T-helper 2 cell treated with Interferon-gamma antibody and Interleukin-4, amounts not matched to agents 5 μg/mL and 100 μg/mL, for 36 hours (primary cell): Measurements from ENCODE around the gene CLK3.
"Not testable (repeated sequence)": the region's sequence is repeated elsewhere in the genome, so short reads cannot be mapped to it uniquely, and the experiment has no call there.

Source experiments
- DNase-seq: peaks from one replicate; pipeline ENCODE4 v3.0.0; 2021; ENCODE audit warnings: low spot score
- H3K27ac Mint-ChIP-seq: one replicate; pipeline ENCODE4 v1.8.0; 2021; ENCODE audit warnings: mild to moderate bottlenecking, mixed read lengths
- H3K27me3 Mint-ChIP-seq: one replicate; pipeline ENCODE4 v1.8.0; 2021; ENCODE audit warnings: low read depth, mixed read lengths
- H3K36me3 Mint-ChIP-seq: one replicate; pipeline ENCODE4 v1.8.0; 2021; ENCODE audit warnings: low read depth, mixed read lengths
- H3K4me1 Mint-ChIP-seq: one replicate; pipeline ENCODE4 v1.8.0; 2021; ENCODE audit warnings: low read depth, mixed read lengths
- H3K4me3 Mint-ChIP-seq: one replicate; pipeline ENCODE4 v1.8.0; 2022; ENCODE audit warnings: mild to moderate bottlenecking, moderate library complexity, mixed read lengths
- H3K9me3 Mint-ChIP-seq: one replicate; pipeline ENCODE4 v1.8.0; 2021; ENCODE audit warnings: mixed read lengths

The CLK3 gene

DNA sequence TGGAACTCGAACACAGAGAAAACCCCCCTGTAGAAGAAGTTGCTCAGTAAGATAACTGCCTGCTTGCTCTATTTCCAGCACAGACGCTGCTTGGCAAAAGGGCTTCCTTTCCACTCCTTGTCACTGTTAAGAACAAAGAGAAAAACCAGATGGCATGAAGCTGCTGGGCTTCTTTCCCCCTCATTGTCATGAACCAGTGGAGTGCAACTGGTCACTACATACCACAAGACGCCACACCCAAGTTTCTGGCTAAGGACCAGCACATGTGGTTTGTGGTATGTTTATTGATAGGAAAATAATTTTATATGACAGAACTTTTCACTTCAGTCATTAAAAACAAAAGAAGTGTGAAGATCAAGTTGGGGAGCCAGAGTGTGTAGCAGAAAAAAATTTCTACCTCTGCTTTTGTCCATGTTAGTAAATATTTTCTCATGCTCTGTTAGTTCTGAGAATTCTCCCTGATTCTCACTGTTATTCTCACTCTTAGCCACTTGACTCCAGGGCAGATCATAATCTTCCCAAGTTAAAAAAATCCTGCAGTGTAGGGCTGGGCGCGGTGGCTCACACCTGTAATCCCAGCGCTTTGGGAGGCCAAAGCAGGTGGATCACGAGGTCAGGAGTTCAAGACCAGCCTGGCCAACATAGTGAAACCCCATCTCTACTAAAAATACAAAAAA lies 37.9 kb downstream of the CLK3 start:
- Mint-ChIP-seq H3K4me1 (peaks cover 36% of the 10 kb centered on the region), H3K27me3 (no peaks in the 10 kb centered on the region), H3K4me3 (no peak overlapping the region), H3K27ac (peak overlapping the region; percentile 21), H3K9me3 (no peaks in the 10 kb centered on the region), H3K36me3 (peaks cover 8% of the 10 kb centered on the region)
- DNase-seq: no peak

DNA sequence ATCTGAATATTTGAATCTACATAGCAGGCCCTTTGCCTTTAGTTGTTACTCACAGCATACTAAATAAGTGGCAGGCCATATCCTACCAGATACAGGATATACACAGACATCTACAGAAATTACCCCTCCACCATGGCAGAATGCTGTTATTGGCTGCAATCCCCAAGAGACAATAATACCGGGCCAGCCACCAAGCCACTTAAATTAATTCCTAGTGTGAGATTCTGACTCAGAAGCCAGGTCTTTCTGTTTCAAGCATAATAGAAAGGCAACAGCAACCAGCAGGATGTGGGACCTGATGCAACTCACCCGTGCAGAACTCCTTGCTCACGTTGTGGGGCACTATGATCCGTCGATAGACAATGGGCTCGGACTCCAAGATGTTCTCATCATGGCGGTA lies 39.8 kb downstream of the CLK3 start:
- no peaks in the 10 kb centered on the region for H3K27me3 Mint-ChIP-seq
- H3K4me3 Mint-ChIP-seq: no peak overlapping the region
- H3K27ac Mint-ChIP-seq: peak overlapping the region; percentile 39
- H3K9me3 Mint-ChIP-seq: no peaks in the 10 kb centered on the region
- peaks cover 36% of the 10 kb centered on the region for H3K4me1 Mint-ChIP-seq
- peak; percentile 38 for DNase-seq
- peaks cover 8% of the 10 kb centered on the region for H3K36me3 Mint-ChIP-seq

DNA sequence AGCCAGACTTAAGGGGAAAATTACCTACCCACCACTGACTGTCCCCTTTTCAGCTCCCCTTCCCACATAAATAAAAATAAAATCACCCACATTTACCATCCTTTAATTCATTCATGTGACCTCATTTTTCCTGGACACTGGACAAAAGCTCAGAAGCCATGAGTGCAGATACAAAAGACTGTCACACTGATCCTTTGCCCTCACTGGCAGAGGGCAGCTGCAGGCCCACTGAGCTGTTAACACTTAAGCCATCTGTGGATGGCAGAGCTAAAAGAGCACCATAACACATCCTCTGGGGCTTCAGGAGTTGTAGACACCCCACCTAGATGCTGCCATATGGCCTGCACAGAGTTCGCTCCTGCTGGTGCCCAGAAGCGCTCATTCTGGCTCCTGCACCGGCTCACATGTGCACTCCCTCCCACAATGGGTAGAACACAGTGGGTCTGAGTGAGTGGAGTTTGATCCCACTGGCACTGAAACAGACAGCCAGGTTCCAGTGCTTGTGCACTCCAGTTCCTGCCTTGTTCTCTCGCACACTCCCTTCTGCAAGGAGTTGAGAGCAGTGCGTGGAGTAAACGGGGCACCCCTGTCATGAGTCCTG lies 41.4 kb downstream of the CLK3 start:
- DNase-seq: no peak
- peak overlapping the region; percentile 17 for H3K4me3 Mint-ChIP-seq
- peaks cover 5% of the 10 kb centered on the region for H3K36me3 Mint-ChIP-seq
- peaks cover 36% of the 10 kb centered on the region for H3K4me1 Mint-ChIP-seq
- peak overlapping the region; percentile 72 for H3K27ac Mint-ChIP-seq
- no peaks in the 10 kb centered on the region for H3K27me3 Mint-ChIP-seq
- H3K9me3 Mint-ChIP-seq: no peaks in the 10 kb centered on the region

DNA sequence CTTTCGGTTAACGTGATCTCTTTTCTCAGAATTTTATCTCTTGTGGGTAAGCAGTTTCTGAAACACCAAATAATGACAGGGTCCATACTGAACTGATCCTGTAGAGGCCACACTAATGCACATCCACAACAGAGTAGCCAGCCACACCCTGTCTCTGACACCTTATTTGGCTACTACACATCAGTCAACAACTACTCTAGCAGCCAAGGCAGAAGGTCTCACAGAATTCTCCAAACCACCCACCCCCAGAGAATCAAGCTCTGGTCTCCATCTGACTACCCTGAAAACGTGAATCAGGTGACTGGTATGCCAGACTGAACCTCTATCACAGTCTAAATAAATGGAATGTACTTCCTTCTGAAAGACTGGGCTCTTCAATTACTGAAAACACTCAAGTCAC lies 42.2 kb downstream of the CLK3 start:
- H3K4me1 Mint-ChIP-seq: peaks cover 36% of the 10 kb centered on the region
- peak overlapping the region; percentile 14 for H3K4me3 Mint-ChIP-seq
- H3K9me3 Mint-ChIP-seq: no peaks in the 10 kb centered on the region
- peak overlapping the region; percentile 72 for H3K27ac Mint-ChIP-seq
- DNase-seq: no peak
- no peaks in the 10 kb centered on the region for H3K27me3 Mint-ChIP-seq
- peaks cover 5% of the 10 kb centered on the region for H3K36me3 Mint-ChIP-seq

DNA sequence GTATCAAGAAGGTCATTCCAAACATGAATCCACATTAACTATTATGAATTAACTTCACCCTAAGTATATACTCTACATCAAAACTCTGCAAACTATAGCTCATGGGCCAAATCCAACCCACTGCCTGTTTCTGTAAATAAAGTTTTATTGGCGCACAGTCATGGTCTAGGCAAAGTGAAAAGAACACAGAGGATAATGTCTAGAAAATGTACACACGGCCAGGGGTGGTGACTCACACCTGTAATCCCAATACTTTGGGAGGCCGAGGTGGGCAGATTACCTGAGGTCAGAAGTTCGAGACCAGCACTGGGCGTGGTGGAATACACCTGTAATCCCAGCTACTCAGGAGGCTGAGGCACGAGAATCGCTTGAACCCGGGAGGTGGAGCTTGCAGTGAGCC lies 45.6 kb downstream of the CLK3 start:
- peaks cover 13% of the 10 kb centered on the region for H3K4me1 Mint-ChIP-seq
- not testable (repeated sequence) for H3K27me3 Mint-ChIP-seq, H3K9me3 Mint-ChIP-seq, H3K36me3 Mint-ChIP-seq, H3K4me3 Mint-ChIP-seq, DNase-seq, H3K27ac Mint-ChIP-seq

DNA sequence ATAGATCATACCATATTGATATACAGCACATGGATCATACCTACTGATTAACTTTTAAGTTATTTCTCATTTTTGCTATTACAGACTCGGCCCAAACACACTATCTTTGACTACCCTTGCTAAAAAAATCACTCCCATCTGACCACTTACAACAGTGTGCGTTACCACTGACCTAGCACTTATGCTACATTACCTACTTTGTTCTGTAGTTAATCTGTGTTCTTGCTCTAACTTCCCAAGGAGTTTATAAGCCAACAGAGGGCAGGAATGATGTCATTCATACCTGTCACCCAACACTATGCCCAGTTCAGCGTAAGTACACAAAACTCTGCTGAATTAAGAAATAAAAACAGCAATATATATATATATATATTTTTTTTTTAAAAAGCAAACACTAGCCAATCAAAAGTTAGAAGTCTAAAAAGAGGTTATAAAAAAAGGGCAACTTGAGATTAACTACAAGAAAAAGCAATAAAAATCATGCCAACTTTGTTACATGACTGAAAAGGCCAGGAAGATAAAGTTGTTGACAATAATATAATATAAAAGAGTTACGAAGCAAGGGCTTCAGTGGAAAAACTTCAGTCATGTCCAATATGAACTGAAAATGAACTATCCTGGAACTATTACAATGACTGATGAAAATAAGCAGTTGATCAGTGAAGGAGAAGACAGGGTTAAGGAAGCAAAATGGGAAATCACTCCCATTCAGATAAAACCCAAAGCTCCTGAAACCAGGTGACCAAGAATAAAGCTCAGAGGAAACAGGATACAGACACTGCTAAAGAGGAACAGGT lies 46.6 kb downstream of the CLK3 start:
- Mint-ChIP-seq H3K36me3 (no peaks in the 10 kb centered on the region), H3K9me3 (no peaks in the 10 kb centered on the region), H3K27ac (no peak overlapping the region), H3K4me1 (peaks cover 11% of the 10 kb centered on the region), H3K4me3 (no peak overlapping the region), H3K27me3 (no peaks in the 10 kb centered on the region)
- DNase-seq: no peak

DNA sequence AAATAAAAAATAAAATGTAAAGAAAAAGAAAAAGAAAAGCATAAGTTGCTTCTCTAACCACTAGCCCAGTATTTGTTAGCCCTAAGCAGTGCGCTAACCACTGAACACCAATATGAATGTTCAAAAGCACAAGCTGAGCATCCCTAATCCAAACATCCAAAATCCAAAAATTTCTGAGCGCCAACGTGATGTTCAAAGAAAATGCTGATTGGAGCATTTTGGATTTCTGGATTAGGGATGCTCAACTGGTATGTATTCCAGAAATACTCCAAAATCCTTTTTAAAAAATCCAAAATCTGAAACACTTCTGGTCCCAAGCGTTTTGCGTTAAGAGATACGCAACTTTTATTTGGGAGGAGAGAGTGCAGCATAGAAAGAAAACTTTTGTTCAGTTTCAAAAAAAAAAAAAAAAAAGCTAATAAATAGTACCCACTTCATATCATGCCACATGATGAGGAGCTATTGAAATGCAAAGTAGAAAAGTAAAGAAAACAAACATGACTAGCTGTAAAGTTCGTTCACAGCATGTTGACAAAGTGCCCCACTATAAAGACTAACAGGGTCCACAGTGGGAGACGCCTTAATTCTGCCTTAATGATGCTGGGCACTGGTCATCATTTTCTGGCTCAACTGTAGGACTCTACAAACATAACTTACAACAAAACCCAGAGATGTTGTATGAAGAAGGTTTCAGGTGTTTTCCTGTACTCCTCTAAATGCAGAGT lies 47.8 kb downstream of the CLK3 start:
- no peaks in the 10 kb centered on the region for H3K27me3 Mint-ChIP-seq
- H3K36me3 Mint-ChIP-seq: no peaks in the 10 kb centered on the region
- H3K4me3 Mint-ChIP-seq: no peak overlapping the region
- H3K27ac Mint-ChIP-seq: no peak overlapping the region
- no peaks in the 10 kb centered on the region for H3K4me1 Mint-ChIP-seq
- no peak for DNase-seq
- H3K9me3 Mint-ChIP-seq: no peaks in the 10 kb centered on the region

DNA sequence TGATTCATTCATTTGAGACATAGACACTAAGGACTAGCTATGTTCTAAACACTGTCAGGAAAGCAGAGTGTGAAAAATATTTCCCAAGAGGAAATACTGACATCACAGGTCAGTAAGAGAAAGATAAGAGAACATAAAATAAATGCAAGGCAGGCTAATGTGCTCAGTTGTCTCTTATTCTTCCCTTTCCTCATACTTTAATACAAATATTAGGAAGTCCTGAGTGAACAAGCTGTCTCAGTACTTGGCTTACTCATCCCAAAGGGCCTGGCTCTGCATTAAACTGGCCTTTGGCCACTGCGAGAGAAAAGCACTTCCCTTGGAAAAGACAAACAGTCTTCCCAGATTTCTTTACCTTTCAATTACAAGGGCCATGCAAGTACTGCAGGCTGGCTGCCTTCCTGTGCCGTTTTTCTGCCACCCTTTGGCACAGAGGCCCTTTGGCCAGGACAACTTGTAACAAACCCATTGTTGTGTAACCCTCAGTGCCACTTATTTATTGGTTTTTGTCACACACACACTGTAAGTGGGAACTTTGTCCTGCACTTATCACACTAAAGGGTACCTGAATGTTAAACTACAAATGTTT lies 48.5 kb downstream of the CLK3 start:
- Mint-ChIP-seq H3K9me3 (no peaks in the 10 kb centered on the region), H3K27me3 (no peaks in the 10 kb centered on the region), H3K27ac (no peak overlapping the region), H3K36me3 (no peaks in the 10 kb centered on the region), H3K4me3 (no peak overlapping the region), H3K4me1 (no peaks in the 10 kb centered on the region)
- DNase-seq: no peak

DNA sequence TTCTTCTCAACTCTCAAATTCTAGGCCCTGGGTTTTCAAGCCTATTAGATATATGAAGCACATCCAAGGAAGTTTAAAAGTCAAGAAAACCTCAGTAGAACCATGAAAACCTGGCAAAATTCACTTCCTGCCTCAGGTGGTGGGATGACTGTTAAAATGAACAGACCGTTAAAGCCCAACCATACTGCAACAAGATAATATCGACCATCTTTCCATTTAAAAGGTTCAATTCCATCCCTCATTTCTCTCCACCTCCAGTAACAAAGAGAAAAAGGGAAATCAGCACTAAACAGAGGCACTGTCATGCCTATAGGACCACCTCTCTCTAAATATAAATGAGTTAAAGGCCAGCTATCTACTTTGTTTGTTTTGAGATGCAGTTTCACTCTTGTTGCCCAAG lies 49.0 kb downstream of the CLK3 start:
- no peaks in the 10 kb centered on the region for H3K9me3 Mint-ChIP-seq
- no peak for DNase-seq
- H3K4me1 Mint-ChIP-seq: no peaks in the 10 kb centered on the region
- H3K4me3 Mint-ChIP-seq: no peak overlapping the region
- H3K27me3 Mint-ChIP-seq: no peaks in the 10 kb centered on the region
- no peaks in the 10 kb centered on the region for H3K36me3 Mint-ChIP-seq
- no peak overlapping the region for H3K27ac Mint-ChIP-seq

DNA sequence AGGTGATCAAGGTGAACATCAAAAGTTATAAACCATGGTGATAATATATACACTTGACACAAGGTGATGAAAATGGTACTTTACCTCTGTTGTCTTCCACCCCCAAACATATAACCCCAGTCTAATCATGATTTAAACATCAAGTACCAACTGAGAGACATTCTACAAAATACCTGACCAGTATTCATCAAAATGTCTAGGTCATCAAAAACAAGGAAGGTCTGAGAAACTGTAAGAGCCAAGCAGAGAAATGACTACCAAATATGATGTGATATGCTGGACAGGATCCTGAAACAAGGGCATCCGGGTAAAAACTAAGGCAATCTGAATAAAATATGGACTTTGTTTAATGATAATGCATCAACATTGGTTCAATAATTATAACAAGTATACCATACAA lies 52.3 kb downstream of the CLK3 start:
- no peak overlapping the region for H3K4me3 Mint-ChIP-seq
- no peak overlapping the region for H3K27ac Mint-ChIP-seq
- no peaks in the 10 kb centered on the region for H3K9me3 Mint-ChIP-seq

DNA sequence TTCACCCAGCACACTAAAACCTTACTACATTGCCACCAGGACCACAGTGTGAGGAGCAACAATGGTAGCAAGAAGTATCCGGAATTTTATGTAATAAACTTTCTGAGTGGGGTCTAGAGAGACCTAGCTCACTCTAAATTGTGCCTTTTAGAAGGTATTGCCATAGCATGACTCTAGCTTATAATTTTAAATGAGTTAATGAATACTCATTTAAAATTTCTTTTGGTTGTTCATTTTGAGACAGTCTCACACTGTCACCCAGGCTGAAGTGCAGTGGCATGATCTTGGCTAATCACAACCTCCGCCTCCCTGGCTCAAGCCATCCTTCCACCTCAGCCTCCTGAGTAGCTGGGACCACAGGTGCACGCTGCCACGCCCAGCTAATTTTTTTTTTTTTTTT lies 54.0 kb downstream of the CLK3 start:
- Mint-ChIP-seq H3K4me3 (no peak overlapping the region), H3K27me3 (no peaks in the 10 kb centered on the region), H3K9me3 (no peaks in the 10 kb centered on the region), H3K4me1 (peaks cover 3% of the 10 kb centered on the region), H3K27ac (no peak overlapping the region), H3K36me3 (peaks cover 20% of the 10 kb centered on the region)
- DNase-seq: no peak

More for the DNA sequence above, 52.3 kb downstream of the CLK3 start:
- no peaks in the 10 kb centered on the region for H3K4me1 Mint-ChIP-seq
- peaks cover 13% of the 10 kb centered on the region for H3K36me3 Mint-ChIP-seq
- H3K27me3 Mint-ChIP-seq: no peaks in the 10 kb centered on the region
- no peak for DNase-seq

DNA sequence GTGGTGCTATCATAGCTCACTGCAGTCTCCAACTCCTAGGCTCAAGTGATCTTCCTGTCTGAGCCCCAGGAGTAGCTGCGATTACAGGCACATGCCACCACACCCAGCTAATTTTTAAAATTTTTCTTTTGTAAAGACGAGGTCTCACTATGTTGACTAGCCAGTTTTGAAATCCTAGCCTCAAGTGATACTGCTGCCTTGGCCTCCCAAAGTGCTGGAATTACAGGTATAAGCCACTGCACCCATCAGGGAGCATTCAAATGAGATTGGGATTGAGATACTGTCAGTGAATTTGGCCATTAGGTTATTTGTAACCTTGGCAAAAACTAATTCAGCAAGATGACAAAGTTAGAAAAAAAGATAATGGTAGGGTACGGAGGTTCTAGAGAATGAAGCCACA lies 58.5 kb downstream of the CLK3 start:
- Mint-ChIP-seq H3K27me3 (no peaks in the 10 kb centered on the region), H3K27ac (no peak overlapping the region), H3K4me3 (no peak overlapping the region), H3K4me1 (peaks cover 3% of the 10 kb centered on the region), H3K36me3 (peaks cover 20% of the 10 kb centered on the region), H3K9me3 (no peaks in the 10 kb centered on the region)
- DNase-seq: no peak

DNA sequence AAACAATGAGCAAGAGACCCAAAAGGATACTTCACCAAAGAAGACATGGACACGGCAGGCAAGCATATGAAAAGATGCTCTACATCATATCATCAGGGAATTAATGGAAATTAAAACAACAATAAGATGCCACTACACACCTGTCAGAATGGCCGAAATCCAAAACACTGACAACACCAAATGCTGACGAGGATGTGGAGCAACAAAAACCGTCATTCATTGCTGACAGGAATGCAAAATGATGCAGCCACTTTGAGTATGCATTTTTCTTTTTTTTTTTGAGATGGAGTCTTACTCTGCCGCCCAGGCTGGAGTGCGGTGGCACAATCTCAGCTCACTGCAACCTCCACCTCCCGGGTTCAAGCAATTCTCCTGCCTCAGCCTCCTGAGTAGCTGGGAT lies 61.2 kb downstream of the CLK3 start:
- Mint-ChIP-seq H3K9me3 (no peaks in the 10 kb centered on the region), H3K4me3 (no peak overlapping the region), H3K36me3 (peaks cover 12% of the 10 kb centered on the region), H3K27me3 (no peaks in the 10 kb centered on the region), H3K27ac (no peak overlapping the region), H3K4me1 (peaks cover 3% of the 10 kb centered on the region)
- no peak for DNase-seq
